Stomach (tissue), 4 donors: ENCODE results near the gene RAD50.

Experiments
- CTCF ChIP-seq, 7 experiments: fragments of 450-650 bp in 4 of 7; fragments of 200-600 bp in 3 of 7; sonication (generic) in 3 of 7; IDR thresholded peaks; one replicate each; pipeline ENCODE4 v1.5.1; 2016 to 2019; ENCODE audit warnings: antibody characterized with exemption in 7 of 7, control low read depth in 2 of 7, mild to moderate bottlenecking in 1 of 7
- EP300 ChIP-seq: sonication (generic); formaldehyde crosslinking; IDR thresholded peaks from one replicate; pipeline ENCODE4 v1.6.1; 2017; ENCODE audit warnings: antibody characterized with exemption
- POLR2A ChIP-seq, 4 donors: fragments of 450-650 bp; IDR thresholded peaks; one replicate each; pipeline ENCODE4 v1.6.1; 2016; ENCODE audit warnings: antibody characterized with exemption in 4 of 4, control low read depth in 2 of 4, mild to moderate bottlenecking in 1 of 4, moderate library complexity in 1 of 4
- POLR2AphosphoS5 ChIP-seq, 3 donors: sonication (generic); formaldehyde crosslinking; IDR thresholded peaks; one replicate each; pipeline ENCODE4 v1.6.1; 2016; ENCODE audit warnings: antibody characterized with exemption in 3 of 3

DNA sequence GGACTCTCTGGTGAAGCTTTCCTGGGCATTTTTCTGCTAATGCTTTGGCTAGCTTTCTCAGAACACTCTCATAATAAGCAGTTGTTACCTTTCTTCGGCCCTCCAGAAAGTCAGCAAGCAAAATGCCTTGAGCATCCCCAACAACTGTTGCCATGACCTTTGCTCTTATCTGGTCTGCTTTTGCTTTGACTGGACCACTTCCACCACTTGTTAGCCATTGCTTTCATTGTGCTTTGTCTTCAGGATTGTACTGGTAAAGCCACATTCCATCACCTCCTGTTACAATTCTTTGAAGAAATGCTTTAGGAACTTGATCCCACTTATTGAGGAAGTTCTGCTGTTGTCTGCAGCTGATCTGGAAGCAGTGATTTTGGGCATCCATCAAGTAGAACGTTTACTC, 35.7 kb downstream of the RAD50 start:
- TF ChIP-seq CTCF (IDR thresholded peaks at IDR 0.05) (no peak), POLR2A (IDR thresholded peaks at IDR 0.05) (no peak), POLR2AphosphoS5 (IDR thresholded peaks at IDR 0.05) (no peak), EP300 (no peak)
